ENCODE results near the gene ZDHHC7. TPM values are rescaled to one million over a fixed set of nuclear protein-coding genes. Genes with fewer than 3 reads are reported as not detected.

ZDHHC7 gene
- total RNA-seq, 8 experiments from 2014 or later = 13.8 to 273 (median 25.8) TPM

GRCh38 chr16:84975066-84975465, 36.3 kb downstream of the ZDHHC7 start:
- Histone ChIP-seq H3K27ac (no peak overlapping the region), H3K4me3 (no peak overlapping the region), H3K4me1 (replicated peaks in 1 of 2) (peaks cover 0 to 4% of the 10 kb centered on the region in 2 donors)
- 84 to 100% (median 96%) methylated on average over 3 to 7 of the region's 12 CpGs; no CpG with 5 or more reads in 6 of the 10 experiments for WGBS, 10 experiments
- in situ Hi-C loops (cut with MboI; ENCODE audit: low pct_unique_long_range_greater_than_20kb in 2 of 9, low sequenced_read_pairs in 9 of 9, unreplicated experiment in 9 of 9) = no loop called here
- ATAC-seq (replicated peaks in 6 of 8) = no peak

GRCh38 chr16:84973776-84974523, 37.4 kb downstream of the ZDHHC7 start:
- WGBS, 10 experiments = 77 to 100% (median 87%) methylated on average over 2 to 23 of the region's 23 CpGs; no CpG with 5 or more reads in 1 of the 10 experiments
- Histone ChIP-seq H3K27ac (no peak overlapping the region), H3K4me1 (replicated peaks in 1 of 2) (peaks cover 0 to 4% of the 10 kb centered on the region in 2 donors), H3K4me3 (no peak overlapping the region)
- ATAC-seq (replicated peaks in 6 of 8) = no peak
- in situ Hi-C loops (cut with MboI; ENCODE audit: low pct_unique_long_range_greater_than_20kb in 2 of 9, low sequenced_read_pairs in 9 of 9, unreplicated experiment in 9 of 9) = loop anchor here in 8 of 9 experiments (25.0 kb wide), 3 partner anchors 187 to 462 kb away; partner anchors contain the start of gene MEAK7 (in 3 of the 8)

DNA sequence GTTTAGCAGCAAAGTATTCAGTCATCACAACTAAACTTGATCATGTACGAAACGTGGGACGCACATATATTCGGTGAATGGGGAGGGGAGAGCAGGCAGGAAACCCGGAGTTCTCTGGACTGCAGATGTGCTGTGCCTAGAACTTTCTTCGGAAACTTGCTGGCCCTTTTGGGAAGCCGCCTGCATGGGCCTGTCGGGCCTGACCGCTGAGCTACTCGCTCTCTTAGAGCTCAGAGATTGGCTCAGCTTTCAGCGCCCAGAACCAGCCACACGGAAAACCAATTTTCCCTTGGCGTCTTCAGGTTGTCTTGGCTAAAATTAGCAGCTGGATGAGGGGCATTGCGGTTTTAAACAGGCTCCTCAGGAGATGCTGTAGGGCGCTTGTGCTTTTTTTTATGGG, 38.1 kb downstream of the ZDHHC7 start:
- Histone ChIP-seq H3K4me1 (replicated peaks in 1 of 2) (peaks cover 2 to 8% of the 10 kb centered on the region in 2 donors), H3K4me3 (no peak overlapping the region), H3K27ac (no peak overlapping the region)
- in situ Hi-C loops (cut with MboI; ENCODE audit: low pct_unique_long_range_greater_than_20kb in 2 of 9, low sequenced_read_pairs in 9 of 9, unreplicated experiment in 9 of 9) = loop anchor here in 8 of 9 experiments (25.0 kb wide), 3 partner anchors 186 to 461 kb away; partner anchors contain the start of gene MEAK7 (in 3 of the 8)
- ATAC-seq (replicated peaks in 6 of 8) = no peak
- WGBS, 10 experiments = 30 to 100% (median 92%) methylated on average over 1 to 12 of the region's 15 CpGs; no CpG with 5 or more reads in 1 of the 10 experiments

DNA sequence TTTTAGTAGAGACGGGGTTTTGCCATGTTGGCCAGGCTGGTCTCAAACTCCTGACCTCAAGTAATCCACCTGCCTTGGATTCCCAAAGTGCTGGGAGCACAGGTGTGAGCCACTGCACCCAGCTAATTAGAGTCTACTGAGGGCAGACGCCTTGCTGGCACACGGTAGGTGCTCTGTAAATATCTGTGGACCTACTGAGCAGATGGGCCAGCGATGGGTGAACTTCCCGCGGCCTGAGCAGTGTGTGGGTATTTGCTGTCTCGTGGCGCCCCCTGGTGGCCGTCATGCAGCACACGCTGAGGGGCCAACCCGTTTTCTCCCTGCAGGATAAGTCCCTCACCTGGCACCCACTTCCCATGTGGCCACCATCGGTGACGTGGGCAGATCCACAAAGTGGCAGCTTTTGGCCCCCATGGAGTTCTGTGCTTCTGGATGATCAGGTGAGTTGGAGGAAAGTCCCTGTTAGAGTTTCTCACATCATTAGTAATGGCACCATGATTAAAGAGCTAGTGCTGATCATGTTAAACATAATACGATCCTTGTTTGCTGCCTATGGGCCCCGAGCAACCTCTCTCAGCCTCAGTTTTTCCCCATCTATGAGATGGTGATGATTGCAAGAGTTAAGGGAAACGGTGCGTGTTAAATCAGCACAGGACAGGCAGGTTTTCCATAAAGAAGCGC, 40.7 kb downstream of the ZDHHC7 start:
- Histone ChIP-seq H3K27ac (no peak overlapping the region), H3K4me1 (replicated peaks in 1 of 2) (peaks cover 6 to 11% of the 10 kb centered on the region in 2 donors), H3K4me3 (no peak overlapping the region)
- in situ Hi-C loops (cut with MboI; ENCODE audit: low pct_unique_long_range_greater_than_20kb in 2 of 9, low sequenced_read_pairs in 9 of 9, unreplicated experiment in 9 of 9) = loop anchor here in 8 of 9 experiments (25.0 kb wide), 3 partner anchors 183 to 458 kb away; partner anchors contain the start of gene MEAK7 (in 3 of the 8)
- 4 to 80% (median 19%) methylated on average over 1 to 12 of the region's 18 CpGs; no CpG with 5 or more reads in 3 of the 10 experiments for WGBS, 10 experiments
- peak; percentile 50 to 88 (median 82) for ATAC-seq (replicated peaks in 6 of 8)

GRCh38 chr16:84967828-84968227, 43.5 kb downstream of the ZDHHC7 start:
- peaks cover 6% of the 10 kb centered on the region in 2 donors for H3K4me1 ChIP-seq (replicated peaks in 1 of 2)
- no peak overlapping the region for H3K27ac ChIP-seq
- in situ Hi-C loops (cut with MboI; ENCODE audit: low pct_unique_long_range_greater_than_20kb in 2 of 9, low sequenced_read_pairs in 9 of 9, unreplicated experiment in 9 of 9) = loop anchor here in 8 of 9 experiments (5.0 to 25.0 kb wide), 4 partner anchors 181 to 456 kb away; partner anchors contain the start of gene MEAK7 (in 3 of the 8)
- no peak overlapping the region for H3K4me3 ChIP-seq
- WGBS, 10 experiments = 63 to 100% (median 100%) methylated on average over 1 to 14 of the region's 16 CpGs; no CpG with 5 or more reads in 1 of the 10 experiments
- ATAC-seq (replicated peaks in 6 of 8) = no peak

GRCh38 chr16:84965428-84966415, 45.6 kb downstream of the ZDHHC7 start:
- no peak overlapping the region for H3K4me3 ChIP-seq
- in situ Hi-C loops (cut with MboI; ENCODE audit: low pct_unique_long_range_greater_than_20kb in 2 of 9, low sequenced_read_pairs in 9 of 9, unreplicated experiment in 9 of 9) = loop anchor here in 8 of 9 experiments (5.0 to 25.0 kb wide), 4 partner anchors 178 to 453 kb away; partner anchors contain the start of gene MEAK7 (in 3 of the 8)
- peaks cover 6% of the 10 kb centered on the region in 2 donors for H3K4me1 ChIP-seq (replicated peaks in 1 of 2)
- WGBS, 10 experiments = 85 to 100% (median 93%) methylated on average over 3 to 25 of the region's 43 CpGs
- no peak overlapping the region for H3K27ac ChIP-seq
- no peak for ATAC-seq (replicated peaks in 6 of 8)

DNA sequence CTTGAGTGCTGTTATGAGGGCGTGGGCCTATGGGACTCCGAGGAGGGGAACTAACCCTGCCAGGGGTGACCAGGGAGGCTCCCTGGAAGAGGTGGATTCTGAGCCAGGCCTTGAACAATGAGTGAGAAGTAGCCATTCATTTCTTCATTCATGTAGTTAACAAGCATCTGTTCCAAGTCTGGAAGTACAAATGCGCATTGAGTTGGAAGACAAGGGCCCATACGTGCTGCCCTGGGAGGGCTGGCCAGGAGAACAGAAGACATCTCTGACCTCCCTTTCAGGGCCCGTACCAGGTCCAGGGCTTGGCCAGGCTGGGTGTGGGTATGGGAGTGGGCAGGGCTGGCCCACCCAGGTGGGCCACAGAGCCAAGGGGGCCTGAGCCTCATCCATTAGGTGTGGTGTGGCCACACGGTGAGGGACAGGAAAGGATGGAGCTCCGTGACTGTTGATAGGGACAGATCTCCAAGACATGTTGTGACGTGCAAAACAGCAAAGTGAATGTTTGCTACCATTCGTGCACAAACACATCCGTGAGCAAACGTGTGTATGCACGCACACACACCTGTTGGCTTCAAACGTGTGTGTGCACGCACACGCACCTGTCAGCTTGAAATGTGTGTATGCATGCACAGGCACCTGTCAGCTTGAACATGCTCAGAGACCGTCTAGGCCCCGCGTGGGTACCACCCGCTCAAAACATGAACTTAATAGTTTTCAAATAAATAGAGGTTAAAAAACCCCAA, 46.8 kb downstream of the ZDHHC7 start:
- 50 to 96% (median 90%) methylated on average over 2 to 12 of the region's 19 CpGs; no CpG with 5 or more reads in 3 of the 10 experiments for WGBS, 10 experiments
- peak in 3 of 8 experiments; percentile 76 to 86 (median 82) for ATAC-seq (replicated peaks in 6 of 8)
- in situ Hi-C loops (cut with MboI; ENCODE audit: low pct_unique_long_range_greater_than_20kb in 2 of 9, low sequenced_read_pairs in 9 of 9, unreplicated experiment in 9 of 9) = loop anchor here in 8 of 9 experiments (5.0 to 25.0 kb wide), 4 partner anchors 177 to 452 kb away; partner anchors contain the start of gene MEAK7 (in 3 of the 8)

DNA sequence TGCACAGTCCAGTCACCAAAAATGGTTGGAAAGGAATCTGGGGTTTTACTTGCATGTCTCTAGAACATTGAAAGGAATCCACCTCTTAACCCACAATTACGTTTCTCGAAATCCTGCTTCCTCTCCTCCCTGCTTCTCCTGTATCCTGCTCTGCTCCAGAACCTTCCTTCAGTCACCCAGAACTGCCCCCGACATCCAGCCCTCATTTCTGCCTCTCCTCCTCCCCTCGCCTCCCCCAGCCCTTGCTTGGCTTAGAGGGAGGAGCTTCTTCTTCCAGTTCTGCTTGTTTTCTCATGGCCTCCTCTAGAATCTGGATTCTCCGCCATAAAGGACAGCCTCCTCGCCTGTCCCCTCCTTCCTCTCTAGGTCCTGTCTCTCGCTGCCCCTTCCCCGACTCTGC, 48.3 kb downstream of the ZDHHC7 start:
- no peak overlapping the region for H3K27ac ChIP-seq
- 62 to 90% (median 68%) methylated on average over 2 to 6 of the region's 8 CpGs; no CpG with 5 or more reads in 6 of the 10 experiments for WGBS, 10 experiments
- H3K4me1 ChIP-seq (replicated peaks in 1 of 2) = peaks cover under 1 to 2% of the 10 kb centered on the region in 2 donors
- ATAC-seq (replicated peaks in 6 of 8) = no peak
- no peak overlapping the region for H3K4me3 ChIP-seq
- in situ Hi-C loops (cut with MboI; ENCODE audit: low pct_unique_long_range_greater_than_20kb in 2 of 9, low sequenced_read_pairs in 9 of 9, unreplicated experiment in 9 of 9) = loop anchor here in 8 of 9 experiments (25.0 kb wide), 3 partner anchors 176 to 451 kb away; partner anchors contain the start of gene MEAK7 (in 3 of the 8)

More for the DNA sequence above, 46.8 kb downstream of the ZDHHC7 start:
- Histone ChIP-seq H3K4me3 (no peak overlapping the region), H3K4me1 (replicated peaks in 1 of 2) (peaks cover 6% of the 10 kb centered on the region in 2 donors), H3K27ac (no peak overlapping the region)

DNA sequence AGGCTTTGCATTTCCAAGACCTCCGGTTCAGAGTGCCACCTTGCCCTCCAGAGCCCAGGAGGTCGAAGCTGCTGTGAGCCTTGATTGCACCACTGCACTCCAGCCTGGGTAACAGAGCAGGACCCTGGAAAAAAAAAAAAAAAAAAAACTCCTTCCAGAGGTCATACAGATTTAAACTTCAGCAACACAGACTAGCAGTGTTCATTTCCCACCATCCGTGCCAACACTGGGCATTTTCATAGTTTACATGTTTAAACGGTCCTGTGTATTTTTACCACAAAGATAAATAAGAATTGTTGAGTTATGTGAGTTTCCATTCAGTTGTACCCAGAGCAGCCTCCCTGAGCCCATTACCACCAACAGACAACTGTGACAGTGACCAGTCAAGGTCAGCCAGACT, 50.4 kb downstream of the ZDHHC7 start:
- in situ Hi-C loops (cut with MboI; ENCODE audit: low pct_unique_long_range_greater_than_20kb in 2 of 9, low sequenced_read_pairs in 9 of 9, unreplicated experiment in 9 of 9) = loop anchor here in 8 of 9 experiments (25.0 kb wide), 3 partner anchors 174 to 449 kb away; partner anchors contain the start of gene MEAK7 (in 3 of the 8)
- Histone ChIP-seq H3K4me1 (replicated peaks in 1 of 2) (no peaks in the 10 kb centered on the region), H3K27ac (no peak overlapping the region), H3K4me3 (no peak overlapping the region)
- WGBS, 10 experiments = 53 to 100% (median 75%) methylated on average over 1 to 4 of the region's 4 CpGs; no CpG with 5 or more reads in 4 of the 10 experiments
- ATAC-seq (replicated peaks in 6 of 8) = no peak

DNA sequence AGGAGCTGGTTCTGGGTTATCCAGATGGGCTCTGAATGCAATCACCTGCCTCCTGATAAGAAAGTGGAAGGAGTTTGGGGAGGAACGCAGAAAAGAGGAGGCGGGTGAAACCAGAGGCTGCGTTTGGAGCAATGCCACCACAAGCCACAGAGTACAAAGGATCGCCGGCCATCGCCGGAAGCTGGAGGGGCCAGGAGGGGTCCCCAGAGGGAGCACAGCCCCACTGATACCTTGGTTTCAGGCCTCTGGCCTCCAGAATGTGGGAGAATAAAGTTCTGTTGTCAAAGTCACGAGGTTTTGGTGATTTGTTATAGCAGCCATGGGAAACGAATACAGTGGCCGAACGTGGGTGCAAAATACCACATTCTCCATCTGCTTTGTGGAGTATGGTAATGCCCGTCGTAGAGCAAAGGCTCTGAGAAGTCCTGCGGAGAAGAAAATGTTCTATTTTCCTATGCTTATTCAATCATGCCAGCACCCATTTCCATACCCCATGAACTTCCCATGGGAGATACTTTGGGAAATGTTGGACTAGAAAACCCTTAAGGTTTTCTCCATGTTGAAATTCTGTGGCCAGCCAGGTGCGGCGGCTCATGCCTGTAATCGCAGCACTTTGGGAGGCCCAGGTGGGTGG, 51.4 kb downstream of the ZDHHC7 start:
- Histone ChIP-seq H3K4me1 (replicated peaks in 1 of 2) (no peaks in the 10 kb centered on the region), H3K27ac (no peak overlapping the region), H3K4me3 (no peak overlapping the region)
- in situ Hi-C loops (cut with MboI; ENCODE audit: low pct_unique_long_range_greater_than_20kb in 2 of 9, low sequenced_read_pairs in 9 of 9, unreplicated experiment in 9 of 9) = loop anchor here in 8 of 9 experiments (25.0 kb wide), 3 partner anchors 173 to 448 kb away; partner anchors contain the start of gene MEAK7 (in 3 of the 8)
- WGBS, 10 experiments = 77 to 98% (median 91%) methylated on average over 3 to 13 of the region's 17 CpGs; no CpG with 5 or more reads in 4 of the 10 experiments
- no peak for ATAC-seq (replicated peaks in 6 of 8)
